ENCODE results near the gene SP9.
"Not testable (repeated sequence)": the region's sequence is repeated elsewhere in the genome, so short reads cannot be mapped to it uniquely, and the experiment has no call there.

DNA sequence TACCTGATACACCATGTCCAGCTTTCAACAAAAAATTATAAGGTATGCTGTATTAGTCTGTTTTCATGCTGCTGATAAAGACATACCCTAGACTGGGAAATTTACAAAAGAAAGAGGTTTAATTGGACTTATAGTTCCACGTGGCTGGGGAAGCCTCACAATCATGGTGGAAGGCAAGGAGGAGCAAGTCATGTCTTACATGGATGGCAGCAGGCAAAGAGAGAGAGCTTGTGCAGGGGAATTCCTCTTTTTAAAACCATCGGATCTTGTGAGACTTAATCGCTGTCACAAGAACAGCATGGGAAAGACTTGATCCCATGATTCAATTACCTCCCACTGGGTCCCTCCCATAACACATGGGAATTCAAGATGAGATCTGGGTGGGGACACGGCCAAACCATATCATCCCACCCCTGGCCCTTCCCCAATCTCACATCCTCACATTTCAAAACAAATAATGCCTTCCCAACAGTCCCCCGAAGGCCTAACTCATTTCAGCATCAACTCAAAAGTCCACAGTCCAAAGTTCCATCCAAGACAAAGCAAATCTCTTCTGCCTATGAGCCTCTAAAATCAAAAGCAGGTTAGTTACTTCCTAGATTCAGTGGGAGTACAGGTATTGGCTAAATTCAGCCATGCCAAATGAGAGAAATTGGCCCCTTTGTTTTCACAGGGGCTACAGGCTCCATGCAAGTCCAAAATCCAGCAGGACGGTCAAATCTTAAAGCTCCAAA lies 28.9 kb downstream of the SP9 start:
- TF ChIP-seq, protein P1, sequence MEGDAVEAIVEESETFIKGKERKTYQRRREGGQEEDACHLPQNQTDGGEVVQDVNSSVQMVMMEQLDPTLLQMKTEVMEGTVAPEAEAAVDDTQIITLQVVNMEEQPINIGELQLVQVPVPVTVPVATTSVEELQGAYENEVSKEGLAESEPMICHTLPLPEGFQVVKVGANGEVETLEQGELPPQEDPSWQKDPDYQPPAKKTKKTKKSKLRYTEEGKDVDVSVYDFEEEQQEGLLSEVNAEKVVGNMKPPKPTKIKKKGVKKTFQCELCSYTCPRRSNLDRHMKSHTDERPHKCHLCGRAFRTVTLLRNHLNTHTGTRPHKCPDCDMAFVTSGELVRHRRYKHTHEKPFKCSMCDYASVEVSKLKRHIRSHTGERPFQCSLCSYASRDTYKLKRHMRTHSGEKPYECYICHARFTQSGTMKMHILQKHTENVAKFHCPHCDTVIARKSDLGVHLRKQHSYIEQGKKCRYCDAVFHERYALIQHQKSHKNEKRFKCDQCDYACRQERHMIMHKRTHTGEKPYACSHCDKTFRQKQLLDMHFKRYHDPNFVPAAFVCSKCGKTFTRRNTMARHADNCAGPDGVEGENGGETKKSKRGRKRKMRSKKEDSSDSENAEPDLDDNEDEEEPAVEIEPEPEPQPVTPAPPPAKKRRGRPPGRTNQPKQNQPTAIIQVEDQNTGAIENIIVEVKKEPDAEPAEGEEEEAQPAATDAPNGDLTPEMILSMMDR (IDR thresholded peaks at IDR 0.05) = not testable (repeated sequence)
- not testable (repeated sequence) for TF ChIP-seq POLR2A (IDR thresholded peaks at IDR 0.05)
